B cell (primary cell): ENCODE measurements around the gene MYO10.

Source experiments
- CTCF ChIP-seq: fragments of 200-600 bp; IDR thresholded peaks from one replicate; pipeline ENCODE4 v1.8.0; 2022; ENCODE audit warnings: antibody characterized with exemption, mild to moderate bottlenecking
- EZH2 ChIP-seq: IDR thresholded peaks from 2 replicates; pipeline ENCODE4 v1.6.1; 2012; ENCODE audit warnings: borderline replicate concordance, low read depth, mild to moderate bottlenecking, moderate library complexity, low read length; ENCODE audit not compliant: insufficient read depth, poor library complexity, severe bottlenecking

- TF ChIP-seq CTCF (no peak), EZH2 (no peak)
These were observed 79.6 kb downstream of the MYO10 start for GRCh38 chr5:16856531-16856930.
